Loucy (cell line): Measurements from ENCODE around the gene VWC2L.

Experiments used
- H2AFZ ChIP-seq: fragments of 200-600 bp; sonication (generic); 2 replicates; pipeline ENCODE4 v1.6.0; 2016; ENCODE audit warnings: antibody characterized with exemption, mild to moderate bottlenecking, low read length, moderate library complexity
- H3F3A ChIP-seq: fragments of 200-600 bp; 2 replicates; pipeline ENCODE4 v1.6.0; 2016; ENCODE audit warnings: antibody characterized with exemption, low read depth, mild to moderate bottlenecking
- H3K27me3 ChIP-seq: fragments of 200-600 bp; sonication (generic); 2 replicates; pipeline ENCODE4 v1.6.1; 2014; ENCODE audit warnings: low read length, mild to moderate bottlenecking; ENCODE audit not compliant: insufficient read depth, poor library complexity, severe bottlenecking
- H3K36me3 ChIP-seq: fragments of 200-600 bp; sonication (generic); 2 replicates; pipeline ENCODE4 v1.6.1; 2016; ENCODE audit warnings: low read length; ENCODE audit not compliant: insufficient read depth
- H3K4me1 ChIP-seq: fragments of 200-600 bp; sonication (generic); 2 replicates; pipeline ENCODE4 v1.5.1; 2014; ENCODE audit warnings: low read length, mild to moderate bottlenecking; ENCODE audit not compliant: insufficient read depth, poor library complexity, severe bottlenecking
- H3K4me2 ChIP-seq: fragments of 200-600 bp; sonication (generic); 2 replicates; pipeline ENCODE4 v1.6.0; 2014; ENCODE audit warnings: antibody characterized with exemption, low read length, low read depth, mild to moderate bottlenecking; ENCODE audit not compliant: poor library complexity, severe bottlenecking
- H3K4me3 ChIP-seq: fragments of 200-600 bp; sonication (generic); 2 replicates; pipeline ENCODE4 v1.5.1; 2014; ENCODE audit warnings: low read length, mild to moderate bottlenecking, mixed read lengths; ENCODE audit not compliant: poor library complexity, severe bottlenecking
- H3K79me2 ChIP-seq: fragments of 200-600 bp; sonication (generic); 2 replicates; pipeline ENCODE4 v1.6.1; 2014; ENCODE audit warnings: low read length; ENCODE audit not compliant: insufficient read depth
- H3K9ac ChIP-seq: fragments of 200-600 bp; sonication (generic); 2 replicates; pipeline ENCODE4 v1.6.0; 2014; ENCODE audit warnings: mild to moderate bottlenecking, low read depth, low read length, moderate library complexity; ENCODE audit not compliant: poor library complexity, severe bottlenecking
- H3K9me2 ChIP-seq: fragments of 200-600 bp; sonication (generic); replicated peaks from 2 replicates; pipeline ENCODE4 v1.6.1; 2016; ENCODE audit warnings: low read depth, low read length, mixed read lengths
- H3K9me3 ChIP-seq: fragments of 200-600 bp; sonication (generic); 2 replicates; pipeline ENCODE4 v1.6.1; 2014; ENCODE audit warnings: mild to moderate bottlenecking, antibody characterized with exemption, low read length, low read depth; ENCODE audit not compliant: insufficient read depth
- H4K20me1 ChIP-seq: fragments of 200-600 bp; sonication (generic); 2 replicates; pipeline ENCODE4 v1.6.0; 2014; ENCODE audit warnings: antibody characterized with exemption, low read length, mild to moderate bottlenecking; ENCODE audit not compliant: insufficient read depth, poor library complexity, severe bottlenecking
- CTCF ChIP-seq: fragments of 200-600 bp; sonication (generic); conservative IDR thresholded peaks from 2 replicates; pipeline ENCODE4 v1.5.1; 2014; ENCODE audit warnings: mild to moderate bottlenecking, antibody characterized with exemption, low read length
- EZH2phosphoT487 ChIP-seq: fragments of 200-600 bp; IDR thresholded peaks from 2 replicates; pipeline ENCODE4 v1.6.1; 2018; ENCODE audit warnings: antibody characterized with exemption, mild to moderate bottlenecking, moderate library complexity, borderline replicate concordance

VWC2L gene

GRCh38 chr2:214579035-214579434, 168.2 kb downstream of the VWC2L start:
- Histone ChIP-seq H3F3A (no peaks in the 10 kb centered on the region), H3K4me1 (no peaks in the 10 kb centered on the region), H2AFZ (no peak overlapping the region), H3K9me3 (no peaks in the 10 kb centered on the region), H3K27me3 (no peaks in the 10 kb centered on the region), H3K4me3 (no peak overlapping the region), H4K20me1 (no peaks in the 10 kb centered on the region), H3K79me2 (no peaks in the 10 kb centered on the region), H3K9me2 (no peaks in the 10 kb centered on the region), H3K9ac (no peak overlapping the region), H3K36me3 (no peaks in the 10 kb centered on the region), H3K4me2 (no peak overlapping the region)
- TF ChIP-seq EZH2phosphoT487: no peak
- TF ChIP-seq CTCF: no peak

GRCh38 chr2:214587442-214587841, 176.6 kb downstream of the VWC2L start:
- Histone ChIP-seq H3K9me3 (no peaks in the 10 kb centered on the region), H4K20me1 (no peaks in the 10 kb centered on the region), H2AFZ (no peak overlapping the region), H3K9me2 (no peaks in the 10 kb centered on the region), H3K4me2 (no peak overlapping the region), H3K4me3 (no peak overlapping the region), H3K9ac (no peak overlapping the region), H3K27me3 (no peaks in the 10 kb centered on the region), H3K4me1 (no peaks in the 10 kb centered on the region), H3K36me3 (no peaks in the 10 kb centered on the region), H3F3A (no peaks in the 10 kb centered on the region), H3K79me2 (no peaks in the 10 kb centered on the region)
- TF ChIP-seq CTCF: peak; percentile 40
- no peak for TF ChIP-seq EZH2phosphoT487

- Histone ChIP-seq H3K79me2 (no peaks in the 10 kb centered on the region), H4K20me1 (no peaks in the 10 kb centered on the region), H3F3A (no peaks in the 10 kb centered on the region), H3K4me1 (no peaks in the 10 kb centered on the region), H3K4me2 (no peak overlapping the region), H3K9me3 (no peaks in the 10 kb centered on the region), H2AFZ (no peak overlapping the region), H3K9me2 (no peaks in the 10 kb centered on the region), H3K9ac (no peak overlapping the region), H3K4me3 (no peak overlapping the region), H3K36me3 (no peaks in the 10 kb centered on the region), H3K27me3 (no peaks in the 10 kb centered on the region)
- no peak for TF ChIP-seq EZH2phosphoT487
- peak; percentile 36; the same call in 1 of the 2 replicates for TF ChIP-seq CTCF
Observed at GRCh38 chr2:214591366-214591765, 180.5 kb downstream of the VWC2L start.
